GM18526 (cell line): ENCODE data around the gene DEFB114.

Experiments
- POLR2A ChIP-seq: IDR thresholded peaks from 3 replicates; pipeline ENCODE4 v1.6.1; 2011; ENCODE audit not compliant: insufficient read length; ENCODE audit errors: extremely low read depth

Gene DEFB114

DNA sequence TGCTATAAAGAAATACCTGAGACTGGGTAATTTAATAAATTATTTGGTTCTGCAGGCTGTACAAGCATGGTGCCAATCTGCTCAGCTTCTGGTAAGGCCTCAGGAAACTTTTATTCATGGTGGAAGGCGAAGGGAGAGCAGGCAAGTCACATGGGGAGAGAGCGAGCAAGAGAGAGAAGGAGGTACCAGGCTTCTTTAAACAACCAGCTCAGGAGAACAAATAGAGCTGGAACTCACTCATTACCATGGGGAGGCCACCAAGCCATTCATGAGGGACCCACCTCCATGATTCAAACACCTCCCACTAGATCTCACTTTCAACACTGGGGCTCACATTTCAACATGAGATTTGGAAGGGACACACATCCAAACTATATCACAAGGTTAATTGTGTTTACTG is 52.7 kb downstream of the DEFB114 start:
- TF ChIP-seq POLR2A, result no peak
